Stomach (tissue), 4 donors: ENCODE data around the gene HTATSF1.

Source experiments
- CTCF ChIP-seq, 7 experiments: fragments of 450-650 bp in 4 of 7; fragments of 200-600 bp in 3 of 7; sonication (generic) in 3 of 7; IDR thresholded peaks; one replicate each; pipeline ENCODE4 v1.5.1; 2016 to 2019; ENCODE audit warnings: antibody characterized with exemption in 7 of 7, control low read depth in 2 of 7, mild to moderate bottlenecking in 1 of 7
- POLR2A ChIP-seq, 4 donors: fragments of 450-650 bp; IDR thresholded peaks; one replicate each; pipeline ENCODE4 v1.6.1; 2016; ENCODE audit warnings: antibody characterized with exemption in 4 of 4, control low read depth in 2 of 4, mild to moderate bottlenecking in 1 of 4, moderate library complexity in 1 of 4
- POLR2AphosphoS5 ChIP-seq, 3 donors: sonication (generic); formaldehyde crosslinking; IDR thresholded peaks; one replicate each; pipeline ENCODE4 v1.6.1; 2016; ENCODE audit warnings: antibody characterized with exemption in 3 of 3

- TF ChIP-seq CTCF (IDR thresholded peaks at IDR 0.05) (no peak), POLR2A (IDR thresholded peaks at IDR 0.05) (no peak), POLR2AphosphoS5 (IDR thresholded peaks at IDR 0.05) (no peak)
Observed at GRCh38 chrX:136529795-136530194, 32.4 kb downstream of the HTATSF1 start.
